ENCODE data around the gene NR1H4. TPM values are rescaled to one million over a fixed set of nuclear protein-coding genes. Genes with fewer than 3 reads are reported as not detected.
A peak's percentile ranks its signal among the peaks of the same experiment; 100 is the strongest.
"Not testable (repeated sequence)": the region's sequence is repeated elsewhere in the genome, so short reads cannot be mapped to it uniquely, and the experiment has no call there.

Gene NR1H4
- total RNA-seq, 1 donor from 2014 or later = 61.6 TPM

GRCh38 chr12:100564905-100565467 is 91.3 kb downstream of the NR1H4 start:
- ATAC-seq = peak; percentile 9
- no peak for DNase-seq (ENCODE audit: low spot score)

GRCh38 chr12:100565987-100566545 is 92.4 kb downstream of the NR1H4 start:
- peak; percentile 49 for ATAC-seq

DNA sequence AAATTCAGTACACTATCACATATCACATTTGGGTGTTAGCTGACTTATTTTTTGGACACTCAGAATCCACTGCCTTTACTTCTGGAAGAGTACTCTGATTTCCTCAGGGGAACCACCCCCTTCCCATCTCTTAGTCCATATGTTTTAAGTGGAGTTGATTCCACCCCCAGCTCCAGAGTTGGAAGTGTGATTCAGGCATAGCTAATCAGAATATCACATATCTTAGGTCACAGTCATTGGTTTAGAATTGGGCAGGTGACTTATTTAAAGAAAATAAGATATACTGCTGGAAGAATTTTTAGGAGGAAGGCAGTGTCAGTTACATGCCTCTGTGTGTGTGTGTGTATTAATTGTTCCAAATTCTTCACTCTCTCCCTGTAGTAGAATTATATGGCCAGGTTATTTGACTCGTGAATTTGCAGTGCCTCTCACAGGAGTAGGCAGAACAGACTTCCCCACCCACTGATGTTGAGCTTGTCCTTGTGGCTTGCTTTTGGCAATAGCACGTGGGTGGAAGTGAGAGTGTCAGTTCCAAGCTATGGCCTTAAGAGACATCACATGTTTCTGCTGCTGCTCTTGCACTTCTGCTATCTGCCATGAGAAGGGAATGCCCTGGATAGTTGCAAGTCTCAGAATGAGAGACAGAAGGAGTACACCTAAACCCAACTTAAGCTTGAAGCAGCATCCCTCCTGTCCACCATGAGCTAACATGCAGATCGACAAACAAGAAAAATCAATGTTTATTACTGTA is 93.4 kb downstream of the NR1H4 start:
- peak; percentile 67 for ATAC-seq
- no peak for DNase-seq (ENCODE audit: low spot score)

More at GRCh38 chr12:100565987-100566545, 92.4 kb downstream of the NR1H4 start:
- DNase-seq (ENCODE audit: low spot score) = no peak

GRCh38 chr12:100567945-100568344 is 94.3 kb downstream of the NR1H4 start:
- ATAC-seq = no peak
- DNase-seq (ENCODE audit: low spot score) = no peak

DNA sequence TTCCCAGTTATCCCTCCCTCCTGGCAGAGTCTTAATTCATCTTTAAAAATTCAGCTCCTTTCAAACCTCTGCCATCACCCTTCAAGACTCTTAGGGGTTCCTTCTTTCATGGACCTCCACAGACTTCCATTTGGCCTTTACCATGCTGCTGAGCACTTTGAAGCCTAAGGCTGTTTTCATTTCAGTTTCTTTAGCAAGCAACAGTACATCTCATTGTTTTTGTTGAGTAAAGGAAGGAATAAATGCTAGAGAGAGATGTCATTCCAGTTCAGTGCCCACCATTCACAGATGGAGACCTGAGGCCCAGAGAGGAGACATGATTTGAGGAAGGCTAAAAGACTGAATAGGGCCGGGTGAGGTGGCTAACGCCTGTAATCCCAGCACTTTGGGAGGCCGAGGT is 98.5 kb downstream of the NR1H4 start:
- ATAC-seq = no peak
- no peak for DNase-seq (ENCODE audit: low spot score)

DNA sequence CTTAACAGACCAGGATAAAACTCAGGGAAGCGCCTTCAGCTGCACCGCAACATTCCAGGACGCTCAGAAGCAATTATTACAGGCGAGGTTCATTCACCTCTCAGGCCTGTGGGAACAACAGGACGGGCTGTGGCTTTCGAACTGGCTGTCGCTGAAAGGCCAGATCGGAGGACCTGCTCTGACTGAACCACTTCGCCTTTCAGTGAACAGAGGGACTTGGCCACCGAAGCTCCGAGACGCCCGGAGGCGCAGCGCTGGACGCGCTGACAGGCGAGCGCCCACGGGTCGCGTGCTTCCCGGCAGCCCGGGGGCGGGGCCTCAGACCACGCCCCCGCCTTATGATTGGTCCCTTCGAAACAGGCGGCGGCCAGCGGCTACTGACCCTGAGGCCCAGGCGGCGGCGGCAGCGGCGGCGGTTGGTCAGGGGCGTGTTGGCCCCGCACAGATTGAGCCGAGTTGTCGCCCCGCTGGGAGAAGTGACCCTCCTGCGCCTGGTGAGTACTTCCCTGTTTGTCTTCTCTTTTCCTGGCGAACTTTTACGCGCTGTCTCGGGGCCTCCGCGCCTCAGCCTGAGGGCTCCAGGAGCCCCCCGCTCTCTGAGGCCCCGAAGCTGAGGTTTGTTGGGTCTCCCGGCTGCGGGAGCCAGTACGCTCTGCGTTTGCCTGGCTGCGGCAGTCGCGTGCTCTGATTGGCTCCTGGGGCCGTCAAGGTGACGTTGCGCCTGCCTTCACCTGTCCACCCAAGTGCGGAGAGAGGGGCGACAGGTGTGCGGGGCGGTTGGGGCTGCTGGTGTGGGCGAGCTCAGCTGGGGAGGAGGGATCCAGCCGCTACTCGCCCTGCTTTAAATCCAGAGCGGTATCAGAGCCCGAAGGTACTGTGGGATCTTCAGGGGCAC is 99.9 kb downstream of the NR1H4 start, which contains the start of gene GAS2L3:
Gene GAS2L3 (plus strand): TSS at position 393 of the 895 bp plus-strand sequence. CDS start 21,221 bp downstream, outside the sequence.
- peak; percentile 99 for ATAC-seq

DNA sequence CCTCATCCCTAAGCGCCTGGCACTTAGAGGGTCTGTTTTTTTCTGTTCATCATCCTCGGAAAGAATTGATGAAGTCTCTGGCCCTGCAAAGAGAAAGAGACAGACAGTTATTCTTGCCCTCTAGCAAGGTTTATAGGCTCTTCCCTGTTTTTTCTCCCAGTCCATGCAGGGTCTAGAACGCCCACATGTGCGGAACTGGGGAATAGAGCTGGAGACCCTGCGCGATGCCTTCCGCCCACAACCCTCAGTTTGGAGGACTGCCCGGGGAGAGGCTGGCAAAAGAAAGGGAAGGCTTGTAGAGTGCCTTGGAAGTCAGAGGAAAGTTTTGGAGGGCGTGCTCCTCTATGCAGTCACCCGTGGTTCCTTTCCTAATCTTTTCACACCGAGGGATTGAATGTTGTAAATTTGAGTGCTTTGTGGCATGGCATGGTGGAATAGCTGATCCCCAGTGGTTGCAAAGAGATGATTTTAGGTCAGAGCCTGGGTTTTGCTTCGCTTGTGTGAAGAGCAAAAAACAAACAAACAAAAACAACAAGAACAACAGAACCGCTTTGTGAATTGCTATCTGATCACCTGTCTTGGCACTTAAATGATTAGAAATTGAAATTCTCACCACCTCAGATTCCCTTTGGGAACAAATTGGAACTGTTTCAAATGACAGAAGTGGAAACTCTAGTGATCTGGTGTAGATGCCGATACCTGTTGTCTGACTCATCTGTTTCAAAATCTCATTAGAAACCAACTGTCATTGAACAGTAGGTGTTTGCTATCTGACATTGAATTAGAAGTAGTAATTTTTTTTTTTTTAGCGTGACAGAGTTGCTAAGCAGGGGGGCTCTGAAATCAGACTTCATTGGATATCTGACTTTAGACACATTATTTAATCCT is 100.8 kb downstream of the NR1H4 start:
- DNase-seq (ENCODE audit: low spot score) (no peak), ATAC-seq (peak; percentile 4)

More for the DNA sequence above, 99.9 kb downstream of the NR1H4 start, which contains the start of gene GAS2L3:
- peak; percentile 91 for DNase-seq (ENCODE audit: low spot score)

DNA sequence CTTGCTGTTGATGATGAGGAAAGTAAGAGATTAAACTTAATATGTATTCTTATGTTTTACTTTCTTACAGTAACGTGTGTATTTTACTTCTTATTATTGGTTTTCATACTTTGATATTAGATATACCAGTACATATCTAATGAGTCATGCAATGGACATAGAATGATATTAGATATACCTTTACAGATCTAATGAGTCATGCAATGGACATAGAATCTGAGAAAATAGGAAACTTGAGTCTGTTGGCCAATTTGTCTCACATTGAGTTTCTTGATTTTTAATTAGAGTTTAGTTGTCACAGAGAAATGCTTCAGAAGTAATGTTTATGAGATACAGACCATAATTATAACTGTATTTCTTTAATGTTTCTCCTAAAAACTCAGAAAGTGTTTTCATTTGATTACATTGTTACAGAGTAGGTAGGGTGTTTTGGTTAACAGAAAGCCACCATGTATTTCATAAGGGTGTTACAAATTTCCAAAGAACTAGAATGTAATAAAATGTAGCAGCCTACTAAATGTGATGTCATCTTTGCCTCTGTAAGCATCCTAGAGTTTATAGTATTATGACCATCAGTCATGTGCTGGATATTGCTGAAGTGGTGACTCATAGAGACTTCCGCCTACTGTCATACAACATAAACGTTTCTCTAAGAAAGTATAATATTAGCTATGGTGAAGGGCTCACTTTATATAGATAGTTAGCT is 102.8 kb downstream of the NR1H4 start:
- DNase-seq (ENCODE audit: low spot score) (no peak), ATAC-seq (no peak)

- DNase-seq (ENCODE audit: low spot score) = no peak
- no peak for ATAC-seq
These were observed 105.3 kb downstream of the NR1H4 start for GRCh38 chr12:100578923-100579322.

- no peak for DNase-seq (ENCODE audit: low spot score)
- no peak for ATAC-seq
These were observed 106.2 kb downstream of the NR1H4 start for GRCh38 chr12:100579844-100580243.

GRCh38 chr12:100584256-100584655 is 110.6 kb downstream of the NR1H4 start:
- DNase-seq (ENCODE audit: low spot score) = no peak
- ATAC-seq = no peak

- ATAC-seq (no peak), DNase-seq (ENCODE audit: low spot score) (no peak)
These were observed 118.3 kb downstream of the NR1H4 start for GRCh38 chr12:100591979-100592378.

DNA sequence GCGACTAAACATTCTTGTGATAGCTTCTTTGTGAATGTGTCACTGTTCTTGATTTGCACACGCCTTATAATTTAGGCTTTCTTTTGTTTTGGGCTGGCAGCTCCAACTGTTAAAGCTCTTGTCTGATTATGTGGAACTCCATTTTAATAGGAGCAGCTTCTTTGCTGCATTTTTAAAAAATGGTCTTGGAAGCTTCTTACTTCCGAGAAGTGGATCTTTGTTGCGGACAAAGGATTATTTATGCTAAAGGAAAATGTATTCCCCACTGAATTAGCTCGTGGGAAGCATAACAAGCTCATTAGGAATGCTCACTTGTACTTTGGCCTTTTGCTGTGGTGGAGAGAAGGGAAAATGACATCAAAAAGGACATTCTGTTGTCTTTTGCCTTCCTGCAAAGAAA is 119.8 kb downstream of the NR1H4 start:
- no peak for DNase-seq (ENCODE audit: low spot score)

DNA sequence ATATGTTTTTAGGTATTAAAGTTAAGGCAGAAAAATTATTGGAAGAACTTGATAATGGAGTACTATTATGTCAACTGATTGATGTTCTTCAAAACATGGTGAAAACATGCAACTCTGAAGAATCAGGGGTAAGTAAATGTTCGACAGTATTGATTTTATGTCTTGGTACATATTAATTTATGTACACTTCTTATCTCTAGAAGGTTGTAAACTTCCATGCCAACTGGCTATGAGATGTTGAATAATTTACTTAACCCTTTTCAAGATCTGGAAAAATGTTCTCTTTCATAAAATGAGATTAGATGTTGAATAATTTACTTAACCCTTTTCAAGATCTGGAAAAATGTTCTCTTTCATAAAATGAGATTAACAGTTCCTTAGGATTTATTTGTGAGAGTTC is 128.0 kb downstream of the NR1H4 start:
- DNase-seq (ENCODE audit: low spot score) (no peak), ATAC-seq (no peak)

More for the DNA sequence above, 119.8 kb downstream of the NR1H4 start:
- ATAC-seq = peak; percentile 40

DNA sequence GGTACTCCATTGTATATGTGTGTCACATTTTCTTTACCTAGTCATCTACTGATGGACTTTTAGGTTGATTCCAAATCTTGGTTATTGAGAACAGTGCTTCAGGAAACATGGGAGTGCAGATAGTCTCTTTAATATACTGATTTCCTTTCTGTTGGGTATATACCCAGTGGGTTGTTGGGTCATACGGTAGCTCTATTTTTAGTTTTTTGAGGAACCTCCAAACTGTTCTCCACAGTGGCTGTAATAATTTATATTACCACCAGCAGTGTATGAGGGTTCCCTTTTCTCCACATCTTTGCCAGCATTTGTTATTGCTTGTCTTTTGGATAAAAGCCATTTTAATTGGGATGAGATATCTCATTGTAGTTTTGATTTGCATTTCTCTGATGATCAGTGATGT is 129.3 kb downstream of the NR1H4 start:
- not testable (repeated sequence) for ATAC-seq

GRCh38 chr12:100608776-100609175 is 135.1 kb downstream of the NR1H4 start:
- ATAC-seq = peak; percentile 31
- no peak for DNase-seq (ENCODE audit: low spot score)

More for the DNA sequence above, 129.3 kb downstream of the NR1H4 start:
- DNase-seq (ENCODE audit: low spot score) = not testable (repeated sequence)

- DNase-seq (ENCODE audit: low spot score) (no peak), ATAC-seq (no peak)
These were observed 137.2 kb downstream of the NR1H4 start for GRCh38 chr12:100610666-100611430.

GRCh38 chr12:100612606-100613005 is 138.9 kb downstream of the NR1H4 start:
- no peak for ATAC-seq

More at GRCh38 chr12:100612606-100613005, 138.9 kb downstream of the NR1H4 start:
- DNase-seq (ENCODE audit: low spot score) = no peak

All from left lobe of liver (tissue), 2 donors.